ENCODE results near the gene SIX3. TPM values are rescaled to one million over a fixed set of nuclear protein-coding genes. Genes with fewer than 3 reads are reported as not detected.

SIX3 gene
- total and polyA plus RNA-seq, 4 donors = 0.02 to 0.06 TPM; not detected in 2

DNA sequence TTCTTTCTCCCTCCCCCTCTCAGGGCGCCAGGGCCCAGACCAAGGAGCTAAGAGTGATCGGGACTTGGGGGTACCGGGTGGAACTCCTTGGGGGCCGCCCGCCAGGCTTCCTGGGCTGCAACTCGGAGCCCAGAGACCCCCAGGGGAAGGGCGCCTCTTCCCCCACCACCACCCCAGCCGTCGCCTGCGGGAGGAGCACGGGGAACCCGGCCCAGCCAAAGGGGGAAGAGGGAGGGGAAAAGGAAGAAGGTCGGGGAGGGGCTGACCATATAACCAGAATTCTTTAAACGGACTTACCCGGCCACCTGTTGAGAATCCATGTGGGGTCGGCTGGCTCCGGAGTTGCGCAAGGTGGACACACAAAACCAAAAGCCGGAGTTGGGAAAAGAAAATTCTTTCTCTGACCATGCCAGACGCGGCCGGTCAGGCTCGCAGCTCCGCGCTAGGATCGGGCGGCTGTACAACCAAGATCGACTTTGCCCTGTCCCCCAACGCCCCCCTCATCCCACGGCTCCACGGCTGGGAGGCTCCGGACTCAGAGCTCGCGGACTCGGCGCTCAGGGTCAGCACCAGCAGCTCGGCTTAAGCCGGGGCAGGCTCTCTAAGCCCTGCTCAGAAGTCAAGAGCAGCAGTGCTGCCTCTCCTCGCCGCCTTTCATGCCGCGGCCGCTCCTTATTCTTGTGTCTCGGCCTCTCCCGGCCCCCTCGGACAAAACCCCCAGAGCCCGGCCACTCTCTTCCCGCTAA lies 6.3 kb upstream of the SIX3 start:
- Histone ChIP-seq H3K9me3 (ENCODE audit: control insufficient read depth in 4 of 4, insufficient read depth in 3 of 4, low read length in 3 of 4) (no peaks in the 10 kb centered on the region), H3K36me3 (ENCODE audit: control insufficient read depth in 4 of 4, insufficient read depth in 4 of 4, low read length in 4 of 4) (no peaks in the 10 kb centered on the region), H3K27me3 (ENCODE audit: control insufficient read depth in 3 of 3, insufficient read depth in 3 of 3, low read length in 2 of 3) (peaks cover 26 to 96% (median 80%) of the 10 kb centered on the region in 3 donors), H3K4me1 (ENCODE audit: control insufficient read depth in 5 of 5, insufficient read depth in 5 of 5, low read length in 5 of 5) (peaks cover 0 to 18% (median 4%) of the 10 kb centered on the region in 5 donors), H3K27ac (ENCODE audit: low read depth in 1 of 2, low read length in 1 of 2) (no peak overlapping the region), H3K4me3 (no peak overlapping the region), H3K9ac (ENCODE audit: insufficient read depth in 1 of 2, low read length in 2 of 2) (no peak overlapping the region)
- TF ChIP-seq, protein P1, sequence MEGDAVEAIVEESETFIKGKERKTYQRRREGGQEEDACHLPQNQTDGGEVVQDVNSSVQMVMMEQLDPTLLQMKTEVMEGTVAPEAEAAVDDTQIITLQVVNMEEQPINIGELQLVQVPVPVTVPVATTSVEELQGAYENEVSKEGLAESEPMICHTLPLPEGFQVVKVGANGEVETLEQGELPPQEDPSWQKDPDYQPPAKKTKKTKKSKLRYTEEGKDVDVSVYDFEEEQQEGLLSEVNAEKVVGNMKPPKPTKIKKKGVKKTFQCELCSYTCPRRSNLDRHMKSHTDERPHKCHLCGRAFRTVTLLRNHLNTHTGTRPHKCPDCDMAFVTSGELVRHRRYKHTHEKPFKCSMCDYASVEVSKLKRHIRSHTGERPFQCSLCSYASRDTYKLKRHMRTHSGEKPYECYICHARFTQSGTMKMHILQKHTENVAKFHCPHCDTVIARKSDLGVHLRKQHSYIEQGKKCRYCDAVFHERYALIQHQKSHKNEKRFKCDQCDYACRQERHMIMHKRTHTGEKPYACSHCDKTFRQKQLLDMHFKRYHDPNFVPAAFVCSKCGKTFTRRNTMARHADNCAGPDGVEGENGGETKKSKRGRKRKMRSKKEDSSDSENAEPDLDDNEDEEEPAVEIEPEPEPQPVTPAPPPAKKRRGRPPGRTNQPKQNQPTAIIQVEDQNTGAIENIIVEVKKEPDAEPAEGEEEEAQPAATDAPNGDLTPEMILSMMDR (IDR thresholded peaks at IDR 0.05; ENCODE audit: control extremely low read depth, extremely low read depth) = no peak
- WGBS, 2 donors = 1% methylated on average over 47 to 48 of the region's 48 CpGs
- peak in 1 of 3 donors; percentile 39 for DNase-seq
- no peak for ATAC-seq (ENCODE audit: insufficient read depth, low FRiP score)

DNA sequence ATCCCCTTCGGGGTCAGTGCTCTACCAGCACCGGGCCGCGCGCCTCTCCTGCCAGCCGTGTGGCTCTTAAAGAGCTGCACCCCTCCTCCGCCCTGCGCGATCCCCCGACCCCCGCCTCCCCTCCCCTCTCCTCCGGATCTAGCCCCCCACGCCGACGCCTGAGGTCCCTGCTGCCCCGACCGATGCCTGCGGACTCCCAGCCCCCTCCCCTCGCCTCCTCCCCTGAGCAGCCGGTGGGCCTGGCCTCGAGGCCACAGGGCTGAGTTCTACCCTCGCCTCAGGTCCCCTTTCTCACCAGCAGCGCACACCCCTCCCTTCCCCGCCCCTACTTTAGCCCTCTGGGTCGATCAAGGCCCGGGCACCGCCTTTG lies 5.8 kb upstream of the SIX3 start:
- 4% methylated on average over 26 to 27 of the region's 27 CpGs for WGBS, 2 donors
- DNase-seq = no peak
- Histone ChIP-seq H3K9me3 (ENCODE audit: control insufficient read depth in 4 of 4, insufficient read depth in 3 of 4, low read length in 3 of 4) (no peaks in the 10 kb centered on the region), H3K4me1 (ENCODE audit: control insufficient read depth in 5 of 5, insufficient read depth in 5 of 5, low read length in 5 of 5) (peaks cover 0 to 18% (median 4%) of the 10 kb centered on the region in 5 donors), H3K36me3 (ENCODE audit: control insufficient read depth in 4 of 4, insufficient read depth in 4 of 4, low read length in 4 of 4) (no peaks in the 10 kb centered on the region), H3K4me3 (no peak overlapping the region), H3K9ac (ENCODE audit: insufficient read depth in 1 of 2, low read length in 2 of 2) (no peak overlapping the region), H3K27me3 (ENCODE audit: control insufficient read depth in 3 of 3, insufficient read depth in 3 of 3, low read length in 2 of 3) (peaks cover 26 to 96% (median 80%) of the 10 kb centered on the region in 3 donors), H3K27ac (ENCODE audit: low read depth in 1 of 2, low read length in 1 of 2) (no peak overlapping the region)
- TF ChIP-seq, protein P1 (IDR thresholded peaks at IDR 0.05; ENCODE audit: control extremely low read depth, extremely low read depth) = no peak
- no peak for ATAC-seq (ENCODE audit: insufficient read depth, low FRiP score)

DNA sequence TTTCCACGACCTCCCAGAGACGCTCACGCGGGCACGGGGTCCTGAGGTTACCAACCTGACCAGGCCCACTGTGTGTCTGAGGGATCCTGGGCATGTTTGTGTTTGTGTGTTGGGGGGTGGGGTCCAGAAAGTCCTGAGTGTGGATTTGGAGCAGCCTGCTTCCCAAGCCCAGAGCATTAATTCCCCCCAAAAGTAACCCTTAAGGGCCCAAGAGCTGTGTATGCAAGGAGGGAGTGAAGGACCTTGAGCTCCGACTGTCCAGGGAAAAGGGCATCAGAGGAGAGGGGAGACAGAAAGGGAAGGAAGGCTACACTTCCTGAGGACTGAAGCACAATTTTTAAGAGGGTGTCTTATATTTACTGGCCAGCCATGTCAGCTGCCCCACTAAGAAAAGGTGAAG lies 5.2 kb upstream of the SIX3 start:
- no peak for DNase-seq
- H3K27ac ChIP-seq (ENCODE audit: low read depth in 1 of 2, low read length in 1 of 2) = no peak overlapping the region
- no peak overlapping the region for H3K9ac ChIP-seq (ENCODE audit: insufficient read depth in 1 of 2, low read length in 2 of 2)
- peaks cover 26 to 96% (median 80%) of the 10 kb centered on the region in 3 donors for H3K27me3 ChIP-seq (ENCODE audit: control insufficient read depth in 3 of 3, insufficient read depth in 3 of 3, low read length in 2 of 3)
- H3K4me3 ChIP-seq = no peak overlapping the region
- ATAC-seq (ENCODE audit: insufficient read depth, low FRiP score) = no peak
- peaks cover 0 to 18% (median 4%) of the 10 kb centered on the region in 5 donors for H3K4me1 ChIP-seq (ENCODE audit: control insufficient read depth in 5 of 5, insufficient read depth in 5 of 5, low read length in 5 of 5)
- TF ChIP-seq, protein P1 (IDR thresholded peaks at IDR 0.05; ENCODE audit: control extremely low read depth, extremely low read depth) = no peak
- H3K36me3 ChIP-seq (ENCODE audit: control insufficient read depth in 4 of 4, insufficient read depth in 4 of 4, low read length in 4 of 4) = no peaks in the 10 kb centered on the region
- 6 to 20% methylated on average over 6 of the region's 6 CpGs for WGBS, 2 donors
- H3K9me3 ChIP-seq (ENCODE audit: control insufficient read depth in 4 of 4, insufficient read depth in 3 of 4, low read length in 3 of 4) = no peaks in the 10 kb centered on the region
